ENCODE data around the gene MYO1B. TPM values are rescaled to one million over a fixed set of nuclear protein-coding genes. Genes with fewer than 3 reads are reported as not detected.

The MYO1B gene
- total RNA-seq, 2 donors from 2014 or later, result 6.3 to 9.3 TPM

GRCh38 chr2:191316246-191316994, 71.2 kb downstream of the MYO1B start:
- H3K36me3 Mint-ChIP-seq, result no peaks in the 10 kb centered on the region
- no peak for ATAC-seq
- no peaks in the 10 kb centered on the region for H3K4me1 Mint-ChIP-seq (ENCODE audit: low read depth in 2 of 2)
- no peaks in the 10 kb centered on the region for H3K9me3 Mint-ChIP-seq
- H3K27ac Mint-ChIP-seq, result no peak overlapping the region
- H3K4me3 Mint-ChIP-seq, result no peak overlapping the region
- H3K27me3 Mint-ChIP-seq, result peaks cover 11 to 26% of the 10 kb centered on the region in 2 donors
- no peak for DNase-seq (ENCODE audit: low spot score)

- H3K4me1 Mint-ChIP-seq (ENCODE audit: low read depth in 2 of 2), result peaks cover 9 to 14% of the 10 kb centered on the region in 2 donors
- peaks cover 21 to 38% of the 10 kb centered on the region in 2 donors for H3K27me3 Mint-ChIP-seq
- no peak for ATAC-seq
- DNase-seq (ENCODE audit: low spot score), result no peak
- no peaks in the 10 kb centered on the region for H3K9me3 Mint-ChIP-seq
- no peak overlapping the region for H3K4me3 Mint-ChIP-seq
- H3K27ac Mint-ChIP-seq, result no peak overlapping the region
- no peaks in the 10 kb centered on the region for H3K36me3 Mint-ChIP-seq
These were observed 73.0 kb downstream of the MYO1B start for GRCh38 chr2:191318037-191318728.

- DNase-seq (ENCODE audit: low spot score) (no peak), ATAC-seq (no peak)
- Mint-ChIP-seq H3K27me3 (peaks cover 21 to 38% of the 10 kb centered on the region in 2 donors), H3K9me3 (no peaks in the 10 kb centered on the region), H3K27ac (no peak overlapping the region), H3K4me1 (ENCODE audit: low read depth in 2 of 2) (peaks cover 9 to 14% of the 10 kb centered on the region in 2 donors), H3K4me3 (no peak overlapping the region), H3K36me3 (no peaks in the 10 kb centered on the region)
These were observed 73.5 kb downstream of the MYO1B start for GRCh38 chr2:191318729-191319078.

- peaks cover 21 to 40% of the 10 kb centered on the region in 2 donors for H3K27me3 Mint-ChIP-seq
- peaks cover under 1% of the 10 kb centered on the region for H3K9me3 Mint-ChIP-seq
- DNase-seq (ENCODE audit: low spot score) (no peak), ATAC-seq (no peak)
- H3K4me3 Mint-ChIP-seq, result no peak overlapping the region
- peaks cover 9 to 14% of the 10 kb centered on the region in 2 donors for H3K4me1 Mint-ChIP-seq (ENCODE audit: low read depth in 2 of 2)
- no peak overlapping the region for H3K27ac Mint-ChIP-seq
- peaks cover 1% of the 10 kb centered on the region for H3K36me3 Mint-ChIP-seq
These were observed 74.0 kb downstream of the MYO1B start for GRCh38 chr2:191319186-191319585.

- H3K36me3 Mint-ChIP-seq, result peaks cover 6% of the 10 kb centered on the region
- H3K27me3 Mint-ChIP-seq, result peaks cover 32 to 42% of the 10 kb centered on the region in 2 donors
These were observed 75.7 kb downstream of the MYO1B start for GRCh38 chr2:191320881-191321280.

GRCh38 chr2:191321861-191322662, 76.9 kb downstream of the MYO1B start:
- no peak for DNase-seq (ENCODE audit: low spot score)
- no peak for ATAC-seq
- Mint-ChIP-seq H3K4me3 (no peak overlapping the region), H3K4me1 (ENCODE audit: low read depth in 2 of 2) (peaks cover 9 to 14% of the 10 kb centered on the region in 2 donors), H3K9me3 (peaks cover 5% of the 10 kb centered on the region), H3K36me3 (peaks cover 6% of the 10 kb centered on the region), H3K27ac (no peak overlapping the region), H3K27me3 (peaks cover 28 to 37% of the 10 kb centered on the region in 2 donors)

More at GRCh38 chr2:191320881-191321280, 75.7 kb downstream of the MYO1B start:
- no peak overlapping the region for H3K4me3 Mint-ChIP-seq
- ATAC-seq (no peak), DNase-seq (ENCODE audit: low spot score) (no peak)
- H3K9me3 Mint-ChIP-seq, result peaks cover 5% of the 10 kb centered on the region
- peaks cover 9 to 14% of the 10 kb centered on the region in 2 donors for H3K4me1 Mint-ChIP-seq (ENCODE audit: low read depth in 2 of 2)
- H3K27ac Mint-ChIP-seq, result no peak overlapping the region

GRCh38 chr2:191322828-191323506, 77.8 kb downstream of the MYO1B start:
- H3K4me1 Mint-ChIP-seq (ENCODE audit: low read depth in 2 of 2), result peaks cover 9 to 14% of the 10 kb centered on the region in 2 donors
- peaks cover 31 to 37% of the 10 kb centered on the region in 2 donors for H3K27me3 Mint-ChIP-seq
- peaks cover 5% of the 10 kb centered on the region for H3K9me3 Mint-ChIP-seq
- H3K27ac Mint-ChIP-seq, result no peak overlapping the region
- peaks cover 6% of the 10 kb centered on the region for H3K36me3 Mint-ChIP-seq
- DNase-seq (ENCODE audit: low spot score) (no peak), ATAC-seq (no peak)
- no peak overlapping the region for H3K4me3 Mint-ChIP-seq

GRCh38 chr2:191325651-191326365, 80.6 kb downstream of the MYO1B start:
- peaks cover 9 to 14% of the 10 kb centered on the region in 2 donors for H3K4me1 Mint-ChIP-seq (ENCODE audit: low read depth in 2 of 2)
- H3K4me3 Mint-ChIP-seq, result no peak overlapping the region
- peaks cover 6% of the 10 kb centered on the region for H3K36me3 Mint-ChIP-seq
- no peak overlapping the region for H3K27ac Mint-ChIP-seq
- H3K27me3 Mint-ChIP-seq, result peaks cover 30 to 55% of the 10 kb centered on the region in 2 donors
- ATAC-seq (no peak), DNase-seq (ENCODE audit: low spot score) (no peak)
- peaks cover 5% of the 10 kb centered on the region for H3K9me3 Mint-ChIP-seq

- Mint-ChIP-seq H3K27me3 (peaks cover 27 to 51% of the 10 kb centered on the region in 2 donors), H3K9me3 (peaks cover 5% of the 10 kb centered on the region), H3K36me3 (peaks cover 6% of the 10 kb centered on the region), H3K4me1 (ENCODE audit: low read depth in 2 of 2) (peaks cover 0 to 4% of the 10 kb centered on the region in 2 donors), H3K4me3 (no peak overlapping the region), H3K27ac (no peak overlapping the region)
- ATAC-seq, result no peak
- DNase-seq (ENCODE audit: low spot score), result no peak
These were observed 82.3 kb downstream of the MYO1B start for GRCh38 chr2:191327484-191327883.

- DNase-seq (ENCODE audit: low spot score) (no peak), ATAC-seq (no peak)
- no peak overlapping the region for H3K27ac Mint-ChIP-seq
- H3K4me3 Mint-ChIP-seq, result no peak overlapping the region
- H3K27me3 Mint-ChIP-seq, result peaks cover 27 to 54% of the 10 kb centered on the region in 2 donors
- peaks cover 5% of the 10 kb centered on the region for H3K9me3 Mint-ChIP-seq
- peaks cover 6% of the 10 kb centered on the region for H3K36me3 Mint-ChIP-seq
- no peaks in the 10 kb centered on the region for H3K4me1 Mint-ChIP-seq (ENCODE audit: low read depth in 2 of 2)
These were observed 83.1 kb downstream of the MYO1B start for GRCh38 chr2:191328150-191328809.

- ATAC-seq, result no peak
- no peaks in the 10 kb centered on the region for H3K9me3 Mint-ChIP-seq
These were observed 84.6 kb downstream of the MYO1B start for GRCh38 chr2:191329841-191330240.

GRCh38 chr2:191333911-191334357, 88.7 kb downstream of the MYO1B start:
- DNase-seq (ENCODE audit: low spot score) (no peak), ATAC-seq (no peak)
- Mint-ChIP-seq H3K36me3 (no peaks in the 10 kb centered on the region), H3K27me3 (peaks cover 19 to 34% of the 10 kb centered on the region in 2 donors), H3K4me3 (no peak overlapping the region), H3K9me3 (no peaks in the 10 kb centered on the region), H3K4me1 (ENCODE audit: low read depth in 2 of 2) (no peaks in the 10 kb centered on the region), H3K27ac (no peak overlapping the region)

More at GRCh38 chr2:191329841-191330240, 84.6 kb downstream of the MYO1B start:
- Mint-ChIP-seq H3K27me3 (peaks cover 29 to 57% of the 10 kb centered on the region in 2 donors), H3K27ac (no peak overlapping the region), H3K4me1 (ENCODE audit: low read depth in 2 of 2) (no peaks in the 10 kb centered on the region), H3K36me3 (no peaks in the 10 kb centered on the region), H3K4me3 (no peak overlapping the region)
- DNase-seq (ENCODE audit: low spot score), result no peak

Data from natural killer cell treated with Interleukin-12 subunit alpha and Interleukin-12 subunit beta and Interleukin-15 and Interleukin-18, amount 100 ng/mL, for 72 hours (primary cell).